Endodermal cell (in vitro differentiated cells): ENCODE measurements around the gene SLC16A3. TPM values are rescaled to one million over a fixed set of nuclear protein-coding genes. Genes with fewer than 3 reads are reported as not detected.

Source experiments
- DNase-seq: peaks from one replicate; pipeline ENCODE4 v3.0.0-alpha.2; 2017
- H3K27ac ChIP-seq: 2 replicates; pipeline ENCODE4 v1.5.1; 2013; ENCODE audit warnings: mild to moderate bottlenecking, low read depth, low read length, moderate library complexity
- H3K27me3 ChIP-seq: 2 replicates; pipeline ENCODE4 v1.6.1; 2013; ENCODE audit warnings: mild to moderate bottlenecking, low read length, moderate library complexity; ENCODE audit not compliant: insufficient read depth, control insufficient read depth, poor library complexity, severe bottlenecking
- H3K36me3 ChIP-seq: 2 replicates; pipeline ENCODE4 v1.7.0; 2013; ENCODE audit warnings: mild to moderate bottlenecking, low read length, moderate library complexity; ENCODE audit not compliant: control insufficient read depth, insufficient read depth
- H3K4me1 ChIP-seq: one replicate; pipeline ENCODE4 v1.7.0; 2013; ENCODE audit warnings: low read length; ENCODE audit not compliant: control insufficient read depth, insufficient read depth
- H3K4me3 ChIP-seq: 2 replicates; pipeline ENCODE4 v1.5.1; 2013; ENCODE audit warnings: mild to moderate bottlenecking, low read length, moderate library complexity
- H3K9ac ChIP-seq: 2 replicates; pipeline ENCODE4 v1.6.1; 2013; ENCODE audit warnings: mild to moderate bottlenecking, low read length, moderate library complexity; ENCODE audit not compliant: poor library complexity, severe bottlenecking; ENCODE audit errors: extremely low read depth
- H3K9me3 ChIP-seq: 2 replicates; pipeline ENCODE4 v1.6.1; 2013; ENCODE audit warnings: mild to moderate bottlenecking, low read length, moderate library complexity; ENCODE audit not compliant: control insufficient read depth
- H3K27ac Mint-ChIP-seq: 2 replicates; pipeline ENCODE4 v1.8.0; 2020; ENCODE audit warnings: mixed read lengths
- H3K27me3 Mint-ChIP-seq: 2 replicates; pipeline ENCODE4 v1.8.0; 2021; ENCODE audit warnings: mild to moderate bottlenecking, mixed read lengths; ENCODE audit not compliant: insufficient read depth
- H3K36me3 Mint-ChIP-seq: 2 replicates; pipeline ENCODE4 v1.8.0; 2020; ENCODE audit warnings: low read depth, mixed read lengths
- H3K4me1 Mint-ChIP-seq: 2 replicates; pipeline ENCODE4 v1.8.0; 2020; ENCODE audit warnings: mixed read lengths
- H3K4me3 Mint-ChIP-seq: 2 replicates; pipeline ENCODE4 v1.8.0; 2020; ENCODE audit warnings: mild to moderate bottlenecking, moderate library complexity, mixed read lengths
- H3K9me3 Mint-ChIP-seq: 2 replicates; pipeline ENCODE4 v1.8.0; 2020; ENCODE audit warnings: mild to moderate bottlenecking, mixed read lengths
- WGBS, 2 experiments: methylation state at CpG; one replicate each; pipeline versions ENCODE4 v1.1.5 to v1.1.7; 2013; ENCODE audit warnings: missing lambda C conversion rate in 2 of 2, mixed read lengths in 1 of 2; ENCODE audit not compliant: insufficient coverage in 1 of 2, insufficient read length in 1 of 2; 5-methylcytosine and 5-hydroxymethylcytosine counted together
- total RNA-seq, 2 donors: library from RNA; stranded (reverse); fragmentation: NEBNext Ultra II Directional in 1 of 2; extraction: Animal tissue kit (Norgen Biotek cat#: 25700) in 1 of 2; gene quantifications; 2 replicates in 1 of 2; 3 replicates in 1 of 2; pipeline ENCODE4 v1.2.1, GENCODE V29; 2021
- TF ChIP-seq, protein P1 (sequence below): fragments of 200-600 bp; sonication (generic); conservative IDR thresholded peaks from 2 replicates; pipeline ENCODE4 v1.5.0; 2021; ENCODE audit warnings: antibody characterized with exemption, mild to moderate bottlenecking

The SLC16A3 gene
- total RNA-seq, 2 donors from 2014 or later, result 31.8 to 39.7 TPM

- H3K4me1 Mint-ChIP-seq, result peaks cover 5% of the 10 kb centered on the region
- no peak overlapping the region for H3K4me3 ChIP-seq
- H3K9me3 ChIP-seq, result no peaks in the 10 kb centered on the region
- no peaks in the 10 kb centered on the region for H3K9me3 Mint-ChIP-seq
- peaks cover 1% of the 10 kb centered on the region for H3K27me3 Mint-ChIP-seq
- H3K36me3 Mint-ChIP-seq, result peaks cover 6% of the 10 kb centered on the region
- peaks cover 5% of the 10 kb centered on the region for H3K27me3 ChIP-seq
- no peak overlapping the region for H3K9ac ChIP-seq
- DNase-seq, result peak; percentile 57
- H3K27ac ChIP-seq, result no peak overlapping the region
- H3K36me3 ChIP-seq, result no peaks in the 10 kb centered on the region
- H3K4me3 Mint-ChIP-seq, result no peak overlapping the region
- no peak overlapping the region for H3K27ac Mint-ChIP-seq
- TF ChIP-seq, protein P1, sequence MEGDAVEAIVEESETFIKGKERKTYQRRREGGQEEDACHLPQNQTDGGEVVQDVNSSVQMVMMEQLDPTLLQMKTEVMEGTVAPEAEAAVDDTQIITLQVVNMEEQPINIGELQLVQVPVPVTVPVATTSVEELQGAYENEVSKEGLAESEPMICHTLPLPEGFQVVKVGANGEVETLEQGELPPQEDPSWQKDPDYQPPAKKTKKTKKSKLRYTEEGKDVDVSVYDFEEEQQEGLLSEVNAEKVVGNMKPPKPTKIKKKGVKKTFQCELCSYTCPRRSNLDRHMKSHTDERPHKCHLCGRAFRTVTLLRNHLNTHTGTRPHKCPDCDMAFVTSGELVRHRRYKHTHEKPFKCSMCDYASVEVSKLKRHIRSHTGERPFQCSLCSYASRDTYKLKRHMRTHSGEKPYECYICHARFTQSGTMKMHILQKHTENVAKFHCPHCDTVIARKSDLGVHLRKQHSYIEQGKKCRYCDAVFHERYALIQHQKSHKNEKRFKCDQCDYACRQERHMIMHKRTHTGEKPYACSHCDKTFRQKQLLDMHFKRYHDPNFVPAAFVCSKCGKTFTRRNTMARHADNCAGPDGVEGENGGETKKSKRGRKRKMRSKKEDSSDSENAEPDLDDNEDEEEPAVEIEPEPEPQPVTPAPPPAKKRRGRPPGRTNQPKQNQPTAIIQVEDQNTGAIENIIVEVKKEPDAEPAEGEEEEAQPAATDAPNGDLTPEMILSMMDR, result no peak
- 90 to 91% methylated on average over 10 to 19 of the region's 19 CpGs for WGBS, 2 experiments
- H3K4me1 ChIP-seq, result peaks cover 9% of the 10 kb centered on the region
Observed at GRCh38 chr17:82235056-82235774, 6.4 kb downstream of the SLC16A3 start.

- Histone ChIP-seq H3K9me3 (no peaks in the 10 kb centered on the region), H3K27ac (no peak overlapping the region), H3K9ac (no peak overlapping the region), H3K4me1 (peaks cover 9% of the 10 kb centered on the region), H3K4me3 (no peak overlapping the region), H3K27me3 (no peaks in the 10 kb centered on the region), H3K36me3 (no peaks in the 10 kb centered on the region)
- H3K9me3 Mint-ChIP-seq, result no peaks in the 10 kb centered on the region
- no peaks in the 10 kb centered on the region for H3K27me3 Mint-ChIP-seq
- no peak overlapping the region for H3K4me3 Mint-ChIP-seq
- no peak for DNase-seq
- H3K36me3 Mint-ChIP-seq, result peaks cover 6% of the 10 kb centered on the region
- H3K4me1 Mint-ChIP-seq, result peaks cover 5% of the 10 kb centered on the region
- no peak overlapping the region for H3K27ac Mint-ChIP-seq
- TF ChIP-seq, protein P1, result no peak
- 76 to 93% methylated on average over 11 to 15 of the region's 15 CpGs for WGBS, 2 experiments
Observed at GRCh38 chr17:82235775-82236141, 6.9 kb downstream of the SLC16A3 start.

DNA sequence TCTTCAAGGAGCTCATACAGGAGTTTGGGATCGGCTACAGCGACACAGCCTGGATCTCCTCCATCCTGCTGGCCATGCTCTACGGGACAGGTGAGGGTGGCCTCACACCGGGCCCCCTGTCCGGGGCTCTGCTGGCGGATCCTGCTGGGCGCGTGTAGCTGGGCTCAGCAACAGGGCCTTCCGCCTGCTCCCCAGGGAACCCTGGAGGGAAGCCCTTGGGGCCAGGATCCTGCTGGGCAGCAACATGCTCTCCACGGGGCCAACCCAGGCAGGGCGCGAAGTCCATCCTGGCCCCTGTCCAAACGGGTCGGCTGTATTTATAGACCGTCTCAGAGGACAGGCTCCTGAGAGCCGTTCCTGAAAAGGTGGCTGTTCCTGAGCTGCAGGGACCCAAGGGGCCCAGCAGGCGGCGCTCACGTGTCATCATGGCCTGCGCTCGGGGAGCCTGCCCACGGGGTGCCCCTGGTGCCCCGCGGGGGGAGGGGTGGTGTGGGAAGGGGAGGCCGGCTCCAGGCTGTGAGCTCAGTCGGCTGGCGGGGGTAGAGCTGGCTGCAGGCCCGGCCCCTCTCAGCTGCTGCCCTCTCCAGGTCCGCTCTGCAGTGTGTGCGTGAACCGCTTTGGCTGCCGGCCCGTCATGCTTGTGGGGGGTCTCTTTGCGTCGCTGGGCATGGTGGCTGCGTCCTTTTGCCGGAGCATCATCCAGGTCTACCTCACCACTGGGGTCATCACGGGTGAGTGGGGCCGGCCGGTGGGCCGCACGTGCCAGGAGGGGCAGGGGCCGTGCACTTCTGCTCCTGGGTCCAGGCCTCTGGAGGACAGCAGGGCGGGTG, 7.5 kb downstream of the SLC16A3 start:
- peaks cover 5% of the 10 kb centered on the region for H3K4me1 Mint-ChIP-seq
- no peak overlapping the region for H3K9ac ChIP-seq
- H3K36me3 Mint-ChIP-seq, result peaks cover 6% of the 10 kb centered on the region
- H3K27me3 ChIP-seq, result no peaks in the 10 kb centered on the region
- peaks cover 9% of the 10 kb centered on the region for H3K4me1 ChIP-seq
- peaks cover 6% of the 10 kb centered on the region for H3K36me3 ChIP-seq
- H3K27ac ChIP-seq, result no peak overlapping the region
- no peaks in the 10 kb centered on the region for H3K9me3 Mint-ChIP-seq
- H3K4me3 Mint-ChIP-seq, result no peak overlapping the region
- 69 to 86% methylated on average over 19 to 44 of the region's 44 CpGs for WGBS, 2 experiments
- TF ChIP-seq, protein P1, result peak; percentile 97
- H3K27ac Mint-ChIP-seq, result no peak overlapping the region
- peak; percentile 95 for DNase-seq
- no peaks in the 10 kb centered on the region for H3K27me3 Mint-ChIP-seq
- H3K9me3 ChIP-seq, result no peaks in the 10 kb centered on the region
- no peak overlapping the region for H3K4me3 ChIP-seq
